Mesenchymal stem cell (in vitro differentiated cells and primary cell): Measurements from ENCODE around the gene CKAP2L.

Experiments used
- DNase-seq: peaks from one replicate; pipeline ENCODE4 v3.0.0-alpha.2; 2013
- H2AFZ ChIP-seq: one replicate; pipeline ENCODE4 v1.6.1; 2013; ENCODE audit warnings: low read depth, mild to moderate bottlenecking, control low read depth, inconsistent platforms, low read length, moderate library complexity
- H2AK5ac ChIP-seq: 2 replicates; pipeline ENCODE4 v1.6.1; 2013; ENCODE audit warnings: low read length, moderate library complexity, mild to moderate bottlenecking, inconsistent platforms; ENCODE audit not compliant: severe bottlenecking
- H2BK120ac ChIP-seq: one replicate; pipeline ENCODE4 v1.6.1; 2013; ENCODE audit warnings: low read depth, mild to moderate bottlenecking, inconsistent platforms, low read length, moderate library complexity
- H2BK12ac ChIP-seq, 2 experiments: one replicate each; pipeline ENCODE4 v1.6.1; 2013; ENCODE audit warnings: inconsistent platforms in 2 of 2, low read length in 2 of 2, mild to moderate bottlenecking in 2 of 2, moderate library complexity in 2 of 2, control low read depth in 1 of 2
- H2BK15ac ChIP-seq: one replicate; pipeline ENCODE4 v1.6.1; 2013; ENCODE audit warnings: mild to moderate bottlenecking, low read depth, inconsistent platforms; ENCODE audit not compliant: poor library complexity, severe bottlenecking
- H2BK5ac ChIP-seq: 2 replicates; pipeline ENCODE4 v1.6.1; 2013; ENCODE audit warnings: low read depth, mild to moderate bottlenecking, low read length, control low read depth, inconsistent platforms; ENCODE audit not compliant: poor library complexity, severe bottlenecking
- H3K14ac ChIP-seq, 2 experiments: one replicate each; pipeline ENCODE4 v1.6.1; 2013; ENCODE audit warnings: inconsistent platforms in 2 of 2, low read length in 2 of 2, control low read depth in 1 of 2, mild to moderate bottlenecking in 1 of 2, moderate library complexity in 1 of 2
- H3K18ac ChIP-seq, 2 experiments: one replicate each; pipeline ENCODE4 v1.6.1; 2013; ENCODE audit warnings: inconsistent platforms in 2 of 2, low read length in 2 of 2, control low read depth in 1 of 2, low read depth in 1 of 2, mild to moderate bottlenecking in 1 of 2
- H3K23ac ChIP-seq, 2 experiments: one replicate each; pipeline ENCODE4 v1.6.1; 2013; ENCODE audit warnings: inconsistent platforms in 2 of 2, low read length in 2 of 2, mild to moderate bottlenecking in 2 of 2, moderate library complexity in 2 of 2, control low read depth in 1 of 2
- H3K27ac ChIP-seq: 2 replicates; pipeline ENCODE4 v1.5.1; 2013; ENCODE audit warnings: mild to moderate bottlenecking, moderate library complexity, low read length, control low read depth, inconsistent platforms; ENCODE audit not compliant: poor library complexity, severe bottlenecking
- H3K27me3 ChIP-seq, 2 experiments: 2 replicates each; pipeline versions ENCODE4 v1.6.1 to v1.7.0; 2013; ENCODE audit warnings: low read length in 2 of 2, mild to moderate bottlenecking in 2 of 2, moderate library complexity in 2 of 2, control low read depth in 1 of 2, inconsistent platforms in 1 of 2; ENCODE audit not compliant: control insufficient read depth in 1 of 2, insufficient read depth in 1 of 2
- H3K36me3 ChIP-seq, 2 experiments: 2 replicates each; pipeline versions ENCODE4 v1.6.1 to v1.7.0; 2013; ENCODE audit warnings: low read length in 2 of 2, control low read depth in 1 of 2, inconsistent platforms in 1 of 2, low read depth in 1 of 2, mild to moderate bottlenecking in 1 of 2; ENCODE audit not compliant: insufficient read depth in 2 of 2, control insufficient read depth in 1 of 2
- H3K4ac ChIP-seq, 2 experiments: one replicate each; pipeline ENCODE4 v1.6.1; 2013; ENCODE audit warnings: inconsistent platforms in 2 of 2, low read length in 2 of 2, mild to moderate bottlenecking in 2 of 2, moderate library complexity in 2 of 2, control low read depth in 1 of 2, low read depth in 1 of 2
- H3K4me1 ChIP-seq: 2 replicates; pipeline ENCODE4 v1.6.1; 2013; ENCODE audit warnings: low read depth, low read length, control low read depth; ENCODE audit not compliant: control insufficient read depth, insufficient read depth
- H3K4me2 ChIP-seq: 2 replicates; pipeline ENCODE4 v1.6.1; 2013; ENCODE audit warnings: low read length, mild to moderate bottlenecking, inconsistent platforms; ENCODE audit not compliant: poor library complexity, severe bottlenecking
- H3K4me3 ChIP-seq, 2 experiments: 2 replicates each; pipeline versions ENCODE4 v1.5.1 to v1.7.0; 2013; ENCODE audit warnings: low read length in 2 of 2, mild to moderate bottlenecking in 2 of 2, control low read depth in 1 of 2, low read depth in 1 of 2; ENCODE audit not compliant: insufficient read depth in 1 of 2
- H3K79me1 ChIP-seq: replicated peaks from 2 replicates; pipeline ENCODE4 v1.6.1; 2013; ENCODE audit warnings: mild to moderate bottlenecking, control low read depth, low read length, inconsistent platforms; ENCODE audit not compliant: poor library complexity, severe bottlenecking
- H3K9ac ChIP-seq: 2 replicates; pipeline ENCODE4 v1.7.0; 2013; ENCODE audit warnings: mild to moderate bottlenecking, low read length, moderate library complexity
- H3K9me3 ChIP-seq: 2 replicates; pipeline ENCODE4 v1.7.0; 2013; ENCODE audit warnings: mild to moderate bottlenecking, low read length; ENCODE audit not compliant: control insufficient read depth
- H4K8ac ChIP-seq: one replicate; pipeline ENCODE4 v1.6.1; 2013; ENCODE audit warnings: inconsistent platforms, mild to moderate bottlenecking, low read length, moderate library complexity
- H4K91ac ChIP-seq: one replicate; pipeline ENCODE4 v1.6.1; 2013; ENCODE audit warnings: mild to moderate bottlenecking, low read length, inconsistent platforms
- WGBS: methylation state at CpG from one replicate; pipeline ENCODE4 v1.1.7; 2013; ENCODE audit warnings: mixed read lengths; 5-methylcytosine and 5-hydroxymethylcytosine counted together

CKAP2L gene

GRCh38 chr2:112811841-112812306 lies 47.5 kb upstream of the CKAP2L start:
- Histone ChIP-seq H3K4ac (peak overlapping the region in 1 of 2 experiments; percentile 62), H3K18ac (peak overlapping the region; percentile 58 to 83), H3K27ac (peak overlapping the region; percentile 30), H3K4me2 (no peak overlapping the region), H3K9ac (peak overlapping the region; percentile 12), H3K23ac (no peak overlapping the region), H3K4me3 (no peak overlapping the region), H2AK5ac (peak overlapping the region; percentile 37), H3K36me3 (no peaks in the 10 kb centered on the region), H2BK120ac (no peak overlapping the region), H3K27me3 (no peaks in the 10 kb centered on the region), H4K8ac (peak overlapping the region; percentile 98), H4K91ac (peak overlapping the region; percentile 94), H2BK15ac (no peak overlapping the region), H3K9me3 (peaks cover 6% of the 10 kb centered on the region), H2AFZ (peak overlapping the region; percentile 56), H2BK12ac (peak overlapping the region; percentile 3 to 95), H2BK5ac (no peak overlapping the region), H3K4me1 (peaks cover 10% of the 10 kb centered on the region), H3K79me1 (no peaks in the 10 kb centered on the region), H3K14ac (no peak overlapping the region)
- peak; percentile 92 for DNase-seq
- WGBS = 16% methylated on average over 5 of the region's 7 CpGs

- WGBS = 93% methylated on average over 3 of the region's 3 CpGs
- Histone ChIP-seq H3K4ac (peak overlapping the region; percentile 24 to 62), H4K91ac (peak overlapping the region; percentile 94), H2AK5ac (peak overlapping the region; percentile 37), H3K9ac (peak overlapping the region; percentile 12), H3K23ac (no peak overlapping the region), H3K36me3 (no peaks in the 10 kb centered on the region), H2AFZ (peak overlapping the region; percentile 56), H2BK12ac (peak overlapping the region; percentile 88 to 95), H4K8ac (peak overlapping the region; percentile 98), H3K79me1 (no peaks in the 10 kb centered on the region), H2BK15ac (peak overlapping the region; percentile 97), H3K18ac (peak overlapping the region; percentile 58 to 83), H3K27me3 (no peaks in the 10 kb centered on the region), H3K27ac (peak overlapping the region; percentile 30), H2BK120ac (no peak overlapping the region), H3K4me3 (no peak overlapping the region), H3K4me2 (no peak overlapping the region), H3K9me3 (peaks cover 6% of the 10 kb centered on the region), H2BK5ac (no peak overlapping the region), H3K14ac (no peak overlapping the region), H3K4me1 (peaks cover 9% of the 10 kb centered on the region)
- DNase-seq = no peak
Observed at GRCh38 chr2:112811276-112811831, 46.9 kb upstream of the CKAP2L start.

- DNase-seq = no peak
- Histone ChIP-seq H3K79me1 (no peaks in the 10 kb centered on the region), H3K14ac (no peak overlapping the region), H3K4ac (no peak overlapping the region), H3K27me3 (no peaks in the 10 kb centered on the region), H3K4me3 (no peak overlapping the region), H2BK5ac (no peak overlapping the region), H3K4me1 (peaks cover 10% of the 10 kb centered on the region), H3K4me2 (no peak overlapping the region), H2BK12ac (no peak overlapping the region), H4K8ac (no peak overlapping the region), H2BK15ac (no peak overlapping the region), H2AK5ac (no peak overlapping the region), H3K9me3 (peaks cover 6% of the 10 kb centered on the region), H4K91ac (no peak overlapping the region), H2BK120ac (no peak overlapping the region), H3K27ac (no peak overlapping the region), H3K9ac (no peak overlapping the region), H3K23ac (no peak overlapping the region), H3K18ac (no peak overlapping the region), H2AFZ (no peak overlapping the region), H3K36me3 (no peaks in the 10 kb centered on the region)
Observed at GRCh38 chr2:112809112-112809511, 44.7 kb upstream of the CKAP2L start.

- Histone ChIP-seq H3K18ac (no peak overlapping the region), H3K27ac (no peak overlapping the region), H2BK15ac (no peak overlapping the region), H3K4ac (no peak overlapping the region), H3K4me1 (peaks cover 6% of the 10 kb centered on the region), H2AFZ (no peak overlapping the region), H3K9ac (no peak overlapping the region), H2BK120ac (no peak overlapping the region), H3K4me3 (no peak overlapping the region), H2BK12ac (no peak overlapping the region), H4K91ac (no peak overlapping the region), H4K8ac (no peak overlapping the region), H3K27me3 (no peaks in the 10 kb centered on the region), H3K23ac (no peak overlapping the region), H2AK5ac (no peak overlapping the region), H3K9me3 (peaks cover 6% of the 10 kb centered on the region), H2BK5ac (no peak overlapping the region), H3K14ac (no peak overlapping the region), H3K79me1 (no peaks in the 10 kb centered on the region), H3K4me2 (no peak overlapping the region), H3K36me3 (no peaks in the 10 kb centered on the region)
- 96% methylated on average over 3 of the region's 3 CpGs for WGBS
- no peak for DNase-seq
Observed at GRCh38 chr2:112807233-112807807, 42.9 kb upstream of the CKAP2L start.
